ENCODE results near the gene NCAPD2.

- TF ChIP-seq EP300 (IDR thresholded peaks at IDR 0.05) (no peak), POLR2A (IDR thresholded peaks at IDR 0.05) (no peak)
- TF ChIP-seq, protein P1, sequence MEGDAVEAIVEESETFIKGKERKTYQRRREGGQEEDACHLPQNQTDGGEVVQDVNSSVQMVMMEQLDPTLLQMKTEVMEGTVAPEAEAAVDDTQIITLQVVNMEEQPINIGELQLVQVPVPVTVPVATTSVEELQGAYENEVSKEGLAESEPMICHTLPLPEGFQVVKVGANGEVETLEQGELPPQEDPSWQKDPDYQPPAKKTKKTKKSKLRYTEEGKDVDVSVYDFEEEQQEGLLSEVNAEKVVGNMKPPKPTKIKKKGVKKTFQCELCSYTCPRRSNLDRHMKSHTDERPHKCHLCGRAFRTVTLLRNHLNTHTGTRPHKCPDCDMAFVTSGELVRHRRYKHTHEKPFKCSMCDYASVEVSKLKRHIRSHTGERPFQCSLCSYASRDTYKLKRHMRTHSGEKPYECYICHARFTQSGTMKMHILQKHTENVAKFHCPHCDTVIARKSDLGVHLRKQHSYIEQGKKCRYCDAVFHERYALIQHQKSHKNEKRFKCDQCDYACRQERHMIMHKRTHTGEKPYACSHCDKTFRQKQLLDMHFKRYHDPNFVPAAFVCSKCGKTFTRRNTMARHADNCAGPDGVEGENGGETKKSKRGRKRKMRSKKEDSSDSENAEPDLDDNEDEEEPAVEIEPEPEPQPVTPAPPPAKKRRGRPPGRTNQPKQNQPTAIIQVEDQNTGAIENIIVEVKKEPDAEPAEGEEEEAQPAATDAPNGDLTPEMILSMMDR (IDR thresholded peaks at IDR 0.05), result no peak
These were observed 33.8 kb downstream of the NCAPD2 start for GRCh38 chr12:6527711-6528110.
